Hepatocyte (in vitro differentiated cells): Measurements from ENCODE around the gene WDR33. TPM values are rescaled to one million over a fixed set of nuclear protein-coding genes. Genes with fewer than 3 reads are reported as not detected.

ENCODE experiments used
- DNase-seq: peaks from one replicate; pipeline ENCODE4 v3.0.0-alpha.2; 2016; ENCODE audit warnings: low spot score
- H2AFZ ChIP-seq: fragments of 200-600 bp; sonication (generic); 2 replicates; pipeline ENCODE4 v1.6.0; 2016; ENCODE audit warnings: antibody characterized with exemption, mild to moderate bottlenecking
- H3K27ac ChIP-seq: fragments of 200-600 bp; sonication (generic); 2 replicates; pipeline ENCODE4 v1.5.1; 2016; ENCODE audit warnings: mild to moderate bottlenecking
- H3K27me3 ChIP-seq: fragments of 200-600 bp; sonication (generic); 2 replicates; pipeline ENCODE4 v1.6.1; 2016
- H3K36me3 ChIP-seq: fragments of 200-600 bp; sonication (generic); replicated peaks from 2 replicates; pipeline ENCODE4 v1.5.1; 2016; ENCODE audit warnings: low read depth; ENCODE audit not compliant: insufficient read depth
- H3K4me1 ChIP-seq: fragments of 200-600 bp; sonication (generic); 2 replicates; pipeline ENCODE4 v1.5.1; 2016; ENCODE audit warnings: mild to moderate bottlenecking, moderate library complexity; ENCODE audit not compliant: insufficient read depth
- H3K4me2 ChIP-seq: fragments of 200-600 bp; sonication (generic); 2 replicates; pipeline ENCODE4 v1.6.0; 2016
- H3K4me3 ChIP-seq: fragments of 200-600 bp; sonication (generic); 2 replicates; pipeline ENCODE4 v1.5.1; 2016; ENCODE audit warnings: mild to moderate bottlenecking
- H3K79me2 ChIP-seq: fragments of 200-600 bp; sonication (generic); 2 replicates; pipeline ENCODE4 v1.6.0; 2017; ENCODE audit warnings: mild to moderate bottlenecking
- H3K9me2 ChIP-seq: fragments of 200-600 bp; sonication (generic); replicated peaks from 2 replicates; pipeline ENCODE4 v1.6.0; 2017; ENCODE audit warnings: mild to moderate bottlenecking; ENCODE audit not compliant: insufficient read depth
- H3K9me3 ChIP-seq: fragments of 200-600 bp; sonication (generic); 2 replicates; pipeline ENCODE4 v1.5.1; 2016; ENCODE audit warnings: low read depth, mild to moderate bottlenecking
- H4K20me1 ChIP-seq: fragments of 200-600 bp; sonication (generic); 2 replicates; pipeline ENCODE4 v1.6.0; 2016; ENCODE audit warnings: mild to moderate bottlenecking; ENCODE audit not compliant: insufficient read depth, poor library complexity, severe bottlenecking
- EZH2 ChIP-seq: fragments of 200-600 bp; sonication (generic); IDR thresholded peaks from 2 replicates; pipeline ENCODE4 v1.6.1; 2016; ENCODE audit warnings: antibody characterized with exemption, mild to moderate bottlenecking, borderline replicate concordance
- EZH2phosphoT487 ChIP-seq: fragments of 200-600 bp; sonication (generic); IDR thresholded peaks from one replicate; pipeline ENCODE4 v1.6.1; 2018; ENCODE audit warnings: antibody characterized with exemption, mild to moderate bottlenecking, low read depth, moderate library complexity; ENCODE audit not compliant: unreplicated experiment, severe bottlenecking
- WGBS: methylation state at CpG from one replicate; pipeline ENCODE4 v1.1.6; 2016; ENCODE audit warnings: low lambda C conversion rate; ENCODE audit errors: missing lambda C conversion rate; 5-methylcytosine and 5-hydroxymethylcytosine counted together
- polyA plus RNA-seq: library from polyadenylated mRNA; unstranded; fragments of >200 nt; fragmentation: Nextera tagmentation; extraction: Ambion mirVana; gene quantifications from 2 replicates; pipeline ENCODE4 v1.2.1, GENCODE V29; 2016
- total RNA-seq: library from RNA; depleted of rRNA; stranded (reverse); fragments of >200 nt; gene quantifications from 2 replicates; pipeline ENCODE4 v1.2.3, GENCODE V29; 2014
- TF ChIP-seq, protein P1 (sequence below): fragments of 200-600 bp; sonication (generic); IDR thresholded peaks from 2 replicates; pipeline ENCODE4 v1.5.1; 2016; ENCODE audit warnings: antibody characterized with exemption, mild to moderate bottlenecking; ENCODE audit not compliant: poor library complexity

The WDR33 gene
- total and polyA plus RNA-seq, 2 experiments from 2014 or later, result 43.3 to 47.5 TPM

DNA sequence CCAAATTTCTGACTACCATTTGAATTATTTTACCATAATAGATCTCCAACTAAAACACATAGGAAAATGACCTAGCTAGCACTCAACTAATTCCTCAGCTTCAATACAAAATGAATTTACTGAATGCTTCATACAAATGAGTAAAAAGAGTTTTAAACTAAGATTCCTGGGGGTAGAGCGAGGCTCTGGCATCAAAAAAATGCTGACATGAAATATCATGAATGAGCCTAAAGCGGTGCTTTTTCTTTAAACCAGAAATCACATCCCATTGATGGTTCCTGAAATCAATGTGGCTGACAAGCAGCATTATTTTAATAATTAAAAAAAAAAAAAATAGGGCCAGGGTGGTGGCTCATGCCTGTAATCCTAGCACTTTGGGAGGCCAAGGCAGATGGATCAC is 32.1 kb downstream of the WDR33 start:
- Histone ChIP-seq H3K9me3 (no peaks in the 10 kb centered on the region), H4K20me1 (peaks cover 83% of the 10 kb centered on the region), H3K36me3 (no peaks in the 10 kb centered on the region), H3K9me2 (no peaks in the 10 kb centered on the region), H3K4me2 (no peak overlapping the region), H3K27me3 (no peaks in the 10 kb centered on the region), H2AFZ (no peak overlapping the region), H3K4me3 (no peak overlapping the region), H3K27ac (no peak overlapping the region), H3K79me2 (peaks cover 100% of the 10 kb centered on the region), H3K4me1 (no peaks in the 10 kb centered on the region)
- DNase-seq, result no peak
- TF ChIP-seq, protein P1, sequence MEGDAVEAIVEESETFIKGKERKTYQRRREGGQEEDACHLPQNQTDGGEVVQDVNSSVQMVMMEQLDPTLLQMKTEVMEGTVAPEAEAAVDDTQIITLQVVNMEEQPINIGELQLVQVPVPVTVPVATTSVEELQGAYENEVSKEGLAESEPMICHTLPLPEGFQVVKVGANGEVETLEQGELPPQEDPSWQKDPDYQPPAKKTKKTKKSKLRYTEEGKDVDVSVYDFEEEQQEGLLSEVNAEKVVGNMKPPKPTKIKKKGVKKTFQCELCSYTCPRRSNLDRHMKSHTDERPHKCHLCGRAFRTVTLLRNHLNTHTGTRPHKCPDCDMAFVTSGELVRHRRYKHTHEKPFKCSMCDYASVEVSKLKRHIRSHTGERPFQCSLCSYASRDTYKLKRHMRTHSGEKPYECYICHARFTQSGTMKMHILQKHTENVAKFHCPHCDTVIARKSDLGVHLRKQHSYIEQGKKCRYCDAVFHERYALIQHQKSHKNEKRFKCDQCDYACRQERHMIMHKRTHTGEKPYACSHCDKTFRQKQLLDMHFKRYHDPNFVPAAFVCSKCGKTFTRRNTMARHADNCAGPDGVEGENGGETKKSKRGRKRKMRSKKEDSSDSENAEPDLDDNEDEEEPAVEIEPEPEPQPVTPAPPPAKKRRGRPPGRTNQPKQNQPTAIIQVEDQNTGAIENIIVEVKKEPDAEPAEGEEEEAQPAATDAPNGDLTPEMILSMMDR, result no peak
- no peak for TF ChIP-seq EZH2
- no peak for TF ChIP-seq EZH2phosphoT487
- WGBS, result 76% methylated on average over 2 of the region's 2 CpGs

DNA sequence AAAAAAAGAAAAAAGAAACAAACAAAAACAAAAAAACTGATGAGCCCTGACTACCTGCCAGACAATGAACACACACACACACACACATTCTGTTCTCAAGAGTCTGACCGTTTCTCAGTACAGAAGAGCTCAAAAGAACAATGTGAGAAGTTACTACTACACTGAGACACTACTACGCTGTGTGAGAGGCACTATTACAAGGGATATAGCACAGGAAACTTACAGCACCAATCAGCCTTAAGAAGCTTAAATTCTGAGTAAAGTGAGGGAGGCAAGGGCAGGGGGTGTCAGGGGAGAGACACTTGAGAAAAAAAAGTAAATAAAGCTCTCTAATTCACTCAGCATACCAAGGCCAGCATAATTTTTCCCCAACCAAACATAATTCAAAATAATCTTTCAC is 32.5 kb downstream of the WDR33 start:
- TF ChIP-seq EZH2 (no peak), EZH2phosphoT487 (no peak)
- TF ChIP-seq, protein P1, result no peak
- DNase-seq, result no peak
- H3K4me3 ChIP-seq, result no peak overlapping the region
- H3K9me3 ChIP-seq, result no peaks in the 10 kb centered on the region
- H3K4me2 ChIP-seq, result no peak overlapping the region
- H2AFZ ChIP-seq, result no peak overlapping the region
- H3K79me2 ChIP-seq, result peaks cover 100% of the 10 kb centered on the region
- no peaks in the 10 kb centered on the region for H3K36me3 ChIP-seq
- WGBS, result 98% methylated on average over 2 of the region's 2 CpGs
- H3K27me3 ChIP-seq, result no peaks in the 10 kb centered on the region
- peaks cover 86% of the 10 kb centered on the region for H4K20me1 ChIP-seq
- H3K27ac ChIP-seq, result no peak overlapping the region
- no peaks in the 10 kb centered on the region for H3K4me1 ChIP-seq
- no peaks in the 10 kb centered on the region for H3K9me2 ChIP-seq

DNA sequence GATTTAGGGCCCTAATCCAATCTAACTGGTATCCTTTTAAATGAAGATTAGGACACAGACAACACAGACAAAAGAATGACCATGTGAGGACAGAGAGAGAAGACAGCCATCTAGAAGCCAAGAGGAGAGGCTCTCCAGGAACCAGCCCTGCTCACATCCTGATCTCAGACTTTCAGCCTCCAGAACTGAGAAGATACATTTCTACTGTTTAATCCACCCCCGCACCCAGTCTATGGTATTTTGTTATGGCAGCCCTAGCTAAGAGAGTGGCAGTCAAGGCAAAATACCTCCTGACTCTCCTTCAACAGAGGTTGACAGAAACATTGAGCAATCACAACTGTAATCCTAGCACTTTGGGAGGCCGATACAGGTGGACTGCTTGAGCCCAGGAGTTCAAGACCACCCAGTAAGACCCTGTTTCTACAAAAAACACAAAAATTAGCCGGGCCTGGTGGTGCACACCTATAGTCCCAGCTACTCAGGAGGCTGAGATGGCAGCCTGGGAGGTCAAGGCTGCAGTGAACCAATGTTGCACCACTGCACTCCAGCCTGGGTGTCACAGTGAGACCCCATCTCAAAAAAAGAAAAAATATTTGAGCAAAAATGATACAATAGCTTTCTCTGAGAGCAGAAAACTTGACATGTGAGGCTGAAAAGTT is 34.7 kb downstream of the WDR33 start:
- TF ChIP-seq EZH2, result no peak
- no peak for TF ChIP-seq EZH2phosphoT487
- TF ChIP-seq, protein P1, result no peak
- Histone ChIP-seq H3K79me2 (peaks cover 100% of the 10 kb centered on the region), H3K36me3 (no peaks in the 10 kb centered on the region), H3K27ac (no peak overlapping the region), H3K9me2 (no peaks in the 10 kb centered on the region), H3K4me3 (no peak overlapping the region), H3K27me3 (no peaks in the 10 kb centered on the region), H3K9me3 (no peaks in the 10 kb centered on the region), H4K20me1 (peaks cover 84% of the 10 kb centered on the region), H3K4me2 (no peak overlapping the region), H3K4me1 (no peaks in the 10 kb centered on the region), H2AFZ (no peak overlapping the region)
- no peak for DNase-seq
- 93% methylated on average over 3 of the region's 3 CpGs for WGBS
